Effector memory CD4-positive, alpha-beta T cell (primary cell): Measurements from ENCODE around the gene PKN3.

ENCODE experiments used
- DNase-seq, 3 donors: peaks; one replicate each; pipeline ENCODE4 v3.0.0-alpha.2; 2020
- H3K27ac ChIP-seq: 2 replicates; pipeline ENCODE4 v1.7.0; 2013; ENCODE audit warnings: mild to moderate bottlenecking, low read length, moderate library complexity; ENCODE audit not compliant: insufficient read depth, poor library complexity, severe bottlenecking
- H3K27me3 ChIP-seq: replicated peaks from 2 replicates; pipeline ENCODE4 v1.7.0; 2013; ENCODE audit warnings: mild to moderate bottlenecking, low read length; ENCODE audit not compliant: insufficient read depth, control insufficient read depth, poor library complexity, severe bottlenecking
- H3K36me3 ChIP-seq: 2 replicates; pipeline ENCODE4 v1.7.0; 2013; ENCODE audit warnings: mild to moderate bottlenecking, low read length, moderate library complexity; ENCODE audit not compliant: control insufficient read depth, insufficient read depth
- H3K4me1 ChIP-seq: 2 replicates; pipeline ENCODE4 v1.7.0; 2013; ENCODE audit warnings: low read length, mild to moderate bottlenecking; ENCODE audit not compliant: control insufficient read depth, insufficient read depth, poor library complexity, severe bottlenecking
- H3K4me3 ChIP-seq: 2 replicates; pipeline ENCODE4 v1.7.0; 2013; ENCODE audit warnings: low read length, low read depth, mild to moderate bottlenecking; ENCODE audit not compliant: insufficient read depth, poor library complexity, severe bottlenecking
- H3K9me3 ChIP-seq: 2 replicates; pipeline ENCODE4 v1.7.0; 2013; ENCODE audit warnings: mild to moderate bottlenecking, low read length, moderate library complexity; ENCODE audit not compliant: control insufficient read depth

The PKN3 gene

DNA sequence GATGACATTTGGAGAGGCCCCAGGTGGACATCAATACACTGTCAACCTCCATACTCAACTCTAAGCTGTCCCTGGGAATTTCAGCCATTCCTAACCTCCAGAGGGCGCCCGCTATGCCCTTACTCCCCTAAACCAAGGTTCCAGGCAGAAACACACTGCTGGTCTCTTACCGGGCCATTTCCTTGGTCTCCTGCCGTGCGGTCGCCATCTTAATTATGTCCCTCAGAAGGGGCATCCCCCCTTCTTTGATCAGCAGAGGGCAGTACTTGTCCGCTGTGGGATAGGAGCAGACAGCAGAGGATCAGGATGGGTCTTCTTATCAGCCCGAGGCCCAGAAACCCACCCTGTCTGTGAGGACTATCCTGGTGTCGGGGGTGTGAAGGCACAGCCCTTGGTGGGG, 31.0 kb downstream of the PKN3 start:
- Histone ChIP-seq H3K27me3 (no peaks in the 10 kb centered on the region), H3K4me3 (no peak overlapping the region), H3K36me3 (peaks cover 24% of the 10 kb centered on the region), H3K27ac (no peak overlapping the region), H3K4me1 (no peaks in the 10 kb centered on the region), H3K9me3 (no peaks in the 10 kb centered on the region)
- DNase-seq, result no peak

GRCh38 chr9:128735373-128735772, 33.1 kb downstream of the PKN3 start:
- no peak overlapping the region for H3K4me3 ChIP-seq
- no peak for DNase-seq
- no peaks in the 10 kb centered on the region for H3K27me3 ChIP-seq
- H3K9me3 ChIP-seq, result no peaks in the 10 kb centered on the region
- no peak overlapping the region for H3K27ac ChIP-seq
- peaks cover 27% of the 10 kb centered on the region for H3K36me3 ChIP-seq
- H3K4me1 ChIP-seq, result no peaks in the 10 kb centered on the region

- no peaks in the 10 kb centered on the region for H3K27me3 ChIP-seq
- H3K9me3 ChIP-seq, result no peaks in the 10 kb centered on the region
- H3K4me1 ChIP-seq, result no peaks in the 10 kb centered on the region
- no peak for DNase-seq
- H3K27ac ChIP-seq, result no peak overlapping the region
- no peak overlapping the region for H3K4me3 ChIP-seq
- H3K36me3 ChIP-seq, result peaks cover 17% of the 10 kb centered on the region
Measured at GRCh38 chr9:128742401-128742800, 40.1 kb downstream of the PKN3 start.

- H3K36me3 ChIP-seq, result peaks cover 17% of the 10 kb centered on the region
Measured at GRCh38 chr9:128743421-128743820, 41.1 kb downstream of the PKN3 start.

DNA sequence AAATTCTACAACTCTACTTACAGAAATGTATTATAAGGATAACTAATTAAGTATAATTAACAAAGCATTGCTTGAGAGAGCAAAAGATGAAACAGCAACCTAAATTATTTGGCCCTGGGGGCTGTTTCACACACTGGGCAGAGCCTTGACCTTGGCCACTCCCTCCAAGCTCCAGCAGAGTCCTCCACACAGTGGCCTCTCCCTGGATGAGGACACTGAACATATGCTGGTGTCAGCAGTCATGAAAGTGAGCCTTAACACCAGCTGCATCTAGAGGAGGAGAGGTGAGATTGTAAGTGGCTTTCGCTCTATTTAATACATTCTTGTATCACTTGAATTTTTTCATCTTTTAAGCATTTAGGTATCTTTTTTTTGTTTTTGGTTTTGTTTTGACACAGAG, 44.9 kb downstream of the PKN3 start:
- H3K9me3 ChIP-seq, result no peaks in the 10 kb centered on the region
- no peaks in the 10 kb centered on the region for H3K27me3 ChIP-seq
- peaks cover 14% of the 10 kb centered on the region for H3K36me3 ChIP-seq
- no peak for DNase-seq
- H3K4me3 ChIP-seq, result no peak overlapping the region
- H3K4me1 ChIP-seq, result no peaks in the 10 kb centered on the region
- no peak overlapping the region for H3K27ac ChIP-seq

More at GRCh38 chr9:128743421-128743820, 41.1 kb downstream of the PKN3 start:
- no peak for DNase-seq
- Histone ChIP-seq H3K9me3 (no peaks in the 10 kb centered on the region), H3K27ac (no peak overlapping the region), H3K4me1 (no peaks in the 10 kb centered on the region), H3K4me3 (no peak overlapping the region), H3K27me3 (no peaks in the 10 kb centered on the region)

- Histone ChIP-seq H3K36me3 (peaks cover 35% of the 10 kb centered on the region), H3K27me3 (no peaks in the 10 kb centered on the region), H3K27ac (no peak overlapping the region), H3K4me3 (no peak overlapping the region), H3K4me1 (no peaks in the 10 kb centered on the region), H3K9me3 (no peaks in the 10 kb centered on the region)
- no peak for DNase-seq
Measured at GRCh38 chr9:128750926-128751595, 48.8 kb downstream of the PKN3 start.

- Histone ChIP-seq H3K9me3 (no peaks in the 10 kb centered on the region), H3K36me3 (peaks cover 35% of the 10 kb centered on the region), H3K4me1 (no peaks in the 10 kb centered on the region), H3K27me3 (no peaks in the 10 kb centered on the region), H3K4me3 (no peak overlapping the region), H3K27ac (no peak overlapping the region)
- no peak for DNase-seq
Measured at GRCh38 chr9:128753627-128754026, 51.3 kb downstream of the PKN3 start.

DNA sequence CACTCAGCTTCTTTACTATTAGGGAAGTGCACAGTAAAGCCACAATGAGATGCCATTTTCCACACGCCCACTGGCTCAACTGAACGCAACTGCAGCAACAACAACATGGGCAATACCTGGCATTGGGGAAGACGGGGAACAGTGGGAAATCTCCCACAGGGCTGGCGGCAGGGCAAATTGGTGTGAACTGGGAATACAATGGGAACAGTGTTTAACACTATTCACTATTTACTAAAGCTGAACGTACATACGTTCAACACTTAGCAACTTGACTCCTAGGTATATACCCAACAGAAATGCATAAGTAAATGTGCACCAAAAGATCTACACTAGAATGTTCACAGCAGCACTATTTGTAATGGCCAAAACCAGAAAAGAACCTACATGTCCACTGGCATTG, 55.3 kb downstream of the PKN3 start:
- Histone ChIP-seq H3K27ac (no peak overlapping the region), H3K27me3 (no peaks in the 10 kb centered on the region), H3K36me3 (peaks cover 19% of the 10 kb centered on the region), H3K4me3 (no peak overlapping the region), H3K9me3 (no peaks in the 10 kb centered on the region), H3K4me1 (no peaks in the 10 kb centered on the region)
- no peak for DNase-seq

DNA sequence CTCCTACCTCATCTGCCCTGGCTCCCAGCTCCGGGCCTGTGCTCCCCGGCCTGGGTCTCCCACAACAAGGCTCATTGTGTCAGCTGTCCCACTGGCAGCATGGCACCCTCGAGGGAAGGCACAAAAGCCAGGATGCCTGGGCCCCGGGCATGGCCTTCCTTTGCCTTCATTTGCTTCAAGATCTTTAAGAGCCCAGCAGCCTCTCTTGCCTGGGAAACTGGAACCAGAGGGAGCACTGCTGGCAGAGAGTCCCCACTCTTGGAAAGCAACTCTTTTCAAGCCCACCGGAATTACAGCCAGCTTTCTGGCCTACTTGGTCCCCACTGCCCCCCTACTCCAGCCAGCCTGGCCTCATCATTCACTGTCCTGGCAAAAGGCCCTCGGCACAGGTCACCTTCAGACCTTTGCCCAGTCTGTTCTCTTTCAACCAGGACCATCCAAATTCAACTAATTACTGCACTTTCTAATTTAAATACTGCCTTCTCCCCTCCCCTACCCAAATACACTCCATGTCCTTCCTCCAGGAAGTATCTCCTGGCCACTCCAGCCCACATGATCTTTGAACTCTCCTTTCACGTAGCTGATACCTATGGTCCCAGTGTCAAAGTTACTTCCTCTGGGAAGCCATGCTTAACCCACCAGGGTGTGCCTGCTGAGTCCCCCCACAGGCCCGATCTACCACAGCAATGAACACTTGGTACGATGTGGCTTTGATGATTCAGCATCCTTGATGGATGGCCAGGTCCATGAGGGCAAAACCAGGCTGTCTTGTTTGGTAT, 60.6 kb downstream of the PKN3 start:
- H3K36me3 ChIP-seq, result peaks cover 1% of the 10 kb centered on the region
- H3K4me3 ChIP-seq, result no peak overlapping the region
- H3K4me1 ChIP-seq, result no peaks in the 10 kb centered on the region
- no peaks in the 10 kb centered on the region for H3K27me3 ChIP-seq
- H3K9me3 ChIP-seq, result no peaks in the 10 kb centered on the region
- no peak for DNase-seq
- H3K27ac ChIP-seq, result no peak overlapping the region

- Histone ChIP-seq H3K9me3 (no peaks in the 10 kb centered on the region), H3K4me3 (no peak overlapping the region), H3K27me3 (no peaks in the 10 kb centered on the region)
Measured at GRCh38 chr9:128764361-128764760, 62.1 kb downstream of the PKN3 start.

More at GRCh38 chr9:128764361-128764760, 62.1 kb downstream of the PKN3 start:
- Histone ChIP-seq H3K27ac (no peak overlapping the region), H3K4me1 (no peaks in the 10 kb centered on the region), H3K36me3 (peaks cover 3% of the 10 kb centered on the region)
- no peak for DNase-seq
